A549 (cell line): ENCODE data around the gene ARHGEF38. TPM values are rescaled to one million over a fixed set of nuclear protein-coding genes. Genes with fewer than 3 reads are reported as not detected.
A peak's percentile ranks its signal among the peaks of the same experiment; 100 is the strongest.

ENCODE experiments used
- ATAC-seq, 2 experiments: fragments of 200-7000 bp in 1 of 2; fragments of >200 bp in 1 of 2; cut with Nextera tagmentation in 1 of 2; cut with Tn5 transposase in 1 of 2; 3 replicates each; pipeline versions ENCODE4 v1.8.0 to v1.9.1; 2018 to 2020; ENCODE audit warnings: mild to moderate bottlenecking in 1 of 2, moderate library complexity in 1 of 2
- CTCF ChIA-PET: fragments of 300-600 bp; sonication (Branson Sonifier 250); formaldehyde crosslinking; extraction: SDS; loops from one replicate; lab custom pipeline; 2021; ENCODE audit warnings: antibody characterized with exemption, inconsistent platforms; lab: Yijun Ruan, JAX
- POLR2A ChIA-PET: fragments of 350-600 bp; formaldehyde crosslinking; extraction: SDS; loops from one replicate; lab custom pipeline; 2021; ENCODE audit warnings: antibody characterized with exemption, inconsistent platforms; lab: Yijun Ruan, JAX
- DNase-seq, 2 experiments: peaks; one replicate each; pipeline versions ENCODE4 v3.0.0 to v3.0.0-alpha.2; 2011 to 2016; ENCODE audit warnings: low read depth in 1 of 2, low spot score in 1 of 2
- FAIRE-seq: peaks from 2 replicates; lab custom pipeline; 2011; peaks lifted over from hg19 to GRCh38; lab: Jason Lieb, UNC
- H3K27ac ChIP-seq, 2 experiments: fragments of >200 bp; sonication (Bioruptor Twin); formaldehyde crosslinking; 3 replicates each; pipeline ENCODE4 v1.5.1; 2016 to 2017
- H3K4me1 ChIP-seq: fragments of >200 bp; sonication (Bioruptor Twin); formaldehyde crosslinking; 3 replicates; pipeline ENCODE4 v1.6.1; 2016
- H3K4me2 ChIP-seq: fragments of >200 bp; sonication (Bioruptor Twin); formaldehyde crosslinking; 3 replicates; pipeline ENCODE4 v1.6.1; 2016
- H3K4me3 ChIP-seq: fragments of >200 bp; sonication (Bioruptor Twin); formaldehyde crosslinking; 3 replicates; pipeline ENCODE4 v1.5.1; 2016
- H3K9me3 ChIP-seq: fragments of >200 bp; sonication (Bioruptor Twin); formaldehyde crosslinking; 3 replicates; pipeline ENCODE4 v1.6.1; 2016
- BCL3 ChIP-seq: fragments of >200 bp; sonication (Bioruptor Twin); formaldehyde crosslinking; IDR thresholded peaks from 3 replicates; pipeline ENCODE4 v1.6.1; 2016
- CEBPB ChIP-seq, 2 experiments: fragments of >200 bp in 1 of 2; sonication (Bioruptor Twin) in 1 of 2; formaldehyde crosslinking in 1 of 2; IDR thresholded peaks; 2 replicates each; pipeline ENCODE4 v1.6.1; 2012 to 2016
- CHD2 ChIP-seq: fragments of 150-350 bp; IDR thresholded peaks from 2 replicates; pipeline ENCODE4 v1.6.1; 2014; ENCODE audit warnings: low read length; ENCODE audit not compliant: partially characterized antibody
- CTCF ChIP-seq: fragments of >200 bp; sonication (Bioruptor Twin); formaldehyde crosslinking; IDR thresholded peaks from 3 replicates; pipeline ENCODE4 v1.5.1; 2016
- EHF ChIP-seq: fragments of 250-450 bp; sonication (Bioruptor Pico); IDR thresholded peaks from 2 replicates; pipeline ENCODE4 v1.5.0; 2020; ENCODE audit warnings: mild to moderate bottlenecking
- HOXA7 ChIP-seq: fragments of 250-450 bp; sonication (Bioruptor Pico); IDR thresholded peaks from 2 replicates; pipeline ENCODE4 v1.5.0; 2020; ENCODE audit warnings: mild to moderate bottlenecking, moderate library complexity
- JUN ChIP-seq, 2 experiments: fragments of >200 bp; sonication (Bioruptor Twin); formaldehyde crosslinking; IDR thresholded peaks; 2 replicates in 1 of 2; 3 replicates in 1 of 2; pipeline ENCODE4 v1.6.1; 2016 to 2017
- KDM5A ChIP-seq: fragments of 200-600 bp; sonication (generic); IDR thresholded peaks from 2 replicates; pipeline ENCODE4 v1.6.1; 2016; ENCODE audit warnings: antibody characterized with exemption, mild to moderate bottlenecking
- MAX ChIP-seq: IDR thresholded peaks from 2 replicates; pipeline ENCODE4 v1.6.1; 2012
- MAZ ChIP-seq: fragments of 150-350 bp; IDR thresholded peaks from 2 replicates; pipeline ENCODE4 v1.6.1; 2014; ENCODE audit warnings: antibody characterized with exemption, low read depth, low read length, borderline replicate concordance
- MYC ChIP-seq: IDR thresholded peaks from 2 replicates; pipeline ENCODE4 v1.6.1; 2012; ENCODE audit warnings: mild to moderate bottlenecking, inconsistent platforms, low read length, improper control_type of control experiment, borderline replicate concordance
- PBX3 ChIP-seq: IDR thresholded peaks from 2 replicates; pipeline ENCODE4 v1.6.1; 2012
- PHF8 ChIP-seq: fragments of 200-600 bp; sonication (generic); IDR thresholded peaks from 2 replicates; pipeline ENCODE4 v1.6.1; 2016; ENCODE audit warnings: low read depth, mild to moderate bottlenecking, antibody characterized with exemption, moderate library complexity, borderline replicate concordance
- POLR2A ChIP-seq: IDR thresholded peaks from 2 replicates; pipeline ENCODE4 v1.6.1; 2012; ENCODE audit warnings: mild to moderate bottlenecking, low read length
- POLR2AphosphoS2 ChIP-seq: conservative IDR thresholded peaks from 2 replicates; pipeline ENCODE4 v1.6.1; 2012; ENCODE audit warnings: low read length, improper control_type of control experiment, inconsistent platforms
- WGBS: methylation state at CpG from one replicate; pipeline ENCODE4 v1.1.6; 2017; ENCODE audit errors: missing lambda C conversion rate; 5-methylcytosine and 5-hydroxymethylcytosine counted together
- polyA plus RNA-seq, 4 experiments: library from polyadenylated mRNA; depleted of rRNA in 3 of 4; stranded (reverse); fragments of >200 nt; fragmentation: RNase III in 1 of 4; extraction: RNeasy Plus Mini Kit Qiagen cat#74134 plus additional on column Dnase treatment in 1 of 4; gene quantifications; 2 replicates in 3 of 4; 3 replicates in 1 of 4; pipeline ENCODE4 v1.2.3, GENCODE V29; 2011 to 2017
- TF ChIP-seq, protein P1 (sequence below): fragments of 250-450 bp; sonication (Bioruptor Pico); IDR thresholded peaks from 2 replicates; pipeline ENCODE4 v1.5.0; 2020; ENCODE audit warnings: low read depth, mild to moderate bottlenecking, moderate library complexity
- TF ChIP-seq, protein P2 (sequence below): IDR thresholded peaks from 2 replicates; pipeline ENCODE4 v1.6.1; 2012; ENCODE audit warnings: low read depth, borderline replicate concordance

Gene ARHGEF38
- polyA plus RNA-seq, 2 of the 4 experiments (the other 2 are of a cell fraction), result 0.05 TPM; not detected in 1

DNA sequence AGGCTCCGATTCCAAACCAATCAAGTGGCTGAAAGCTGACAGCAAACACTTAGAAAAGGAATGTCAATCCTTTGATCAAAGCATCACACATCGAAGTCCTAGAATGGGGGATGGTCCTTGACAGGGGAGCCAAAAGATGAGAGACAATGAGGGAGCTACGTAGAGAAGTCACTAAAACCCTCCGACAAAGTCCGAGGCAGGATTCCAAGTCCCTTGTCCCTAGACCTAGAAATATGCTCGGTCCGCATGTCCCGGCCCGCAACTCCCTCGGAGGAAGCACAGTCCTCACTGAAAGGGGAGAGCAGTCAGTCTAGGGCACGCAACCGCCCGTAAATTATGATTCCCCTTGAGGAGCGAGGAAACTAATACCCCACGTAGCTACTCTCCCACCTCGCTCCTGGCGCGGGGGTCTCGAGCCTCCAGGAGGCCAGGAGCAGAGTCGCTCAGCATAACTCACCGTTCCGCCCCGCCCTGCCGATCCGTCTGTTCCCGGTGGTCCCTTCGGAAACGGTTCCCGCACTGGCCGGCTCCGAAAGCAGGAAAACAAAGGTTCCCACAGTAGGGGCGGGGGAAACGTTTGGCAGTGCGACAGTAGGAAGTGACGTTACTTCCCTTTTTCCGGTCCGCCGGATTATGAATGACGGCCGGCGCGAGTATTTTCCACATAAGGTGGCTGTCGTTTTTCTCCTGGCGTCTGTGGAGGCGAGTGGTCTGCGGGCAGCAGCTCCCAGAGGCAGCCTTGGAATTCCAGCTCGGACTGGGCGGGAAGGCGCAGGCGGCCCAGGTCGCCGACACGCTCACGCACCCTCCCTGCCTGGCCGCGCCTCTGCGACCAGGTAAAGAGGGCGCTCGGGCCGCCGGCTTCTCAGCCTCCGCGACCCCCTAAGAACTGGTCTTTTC is 156.0 kb downstream of the ARHGEF38 start, which contains the start of the genes GSTCD and INTS12:
TSS of gene GSTCD (plus strand) at position 604 of the 900 bp plus-strand sequence. CDS start 8,830 bp downstream, outside the sequence.
TSS of gene INTS12 (minus strand) at position 509 of the 900 bp plus-strand sequence. CDS start 8,684 bp downstream, outside the sequence.
- Histone ChIP-seq H3K4me1 (peaks cover 21% of the 10 kb centered on the region), H3K4me3 (peak within 1 kb of the TSS; percentile 84), H3K9me3 (no peaks in the 10 kb centered on the region), H3K27ac (peak within 1 kb of the TSS; percentile 80 to 97), H3K4me2 (peak within 1 kb of the TSS; percentile 79)
- peak; percentile 96 for ATAC-seq
- peak; percentile 63 to 92 for DNase-seq
- CTCF ChIA-PET, result interaction anchor here (0.8 kb wide), 1 partner anchor 234 kb away, joined by 3 read pairs; the partner anchor contains the start of gene PPA2
- POLR2A ChIA-PET, result no interaction called here
- TF ChIP-seq, protein P1, sequence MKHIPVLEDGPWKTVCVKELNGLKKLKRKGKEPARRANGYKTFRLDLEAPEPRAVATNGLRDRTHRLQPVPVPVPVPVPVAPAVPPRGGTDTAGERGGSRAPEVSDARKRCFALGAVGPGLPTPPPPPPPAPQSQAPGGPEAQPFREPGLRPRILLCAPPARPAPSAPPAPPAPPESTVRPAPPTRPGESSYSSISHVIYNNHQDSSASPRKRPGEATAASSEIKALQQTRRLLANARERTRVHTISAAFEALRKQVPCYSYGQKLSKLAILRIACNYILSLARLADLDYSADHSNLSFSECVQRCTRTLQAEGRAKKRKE, result no peak
- TF ChIP-seq MAX (peak; percentile 86), CTCF (no peak), JUN (IDR thresholded peaks at IDR 0.05) (peak; percentile 72 to 83; a peak in 4 of 5 replicates), KDM5A (peak; percentile 70; the same call in 1 of the 2 replicates), CEBPB (IDR thresholded peaks at IDR 0.05) (0 out of 4 replicates have a peak, but pooled peaks of 1 of the 2 experiments have one; percentile 19), POLR2A (peak; percentile 71), CHD2 (peak; percentile 42), EHF (CRISPR knock-in tag) (peak; percentile 13; the same call in 1 of the 2 replicates), PBX3 (peak; percentile 39; the same call in 1 of the 2 replicates), MYC (peak; percentile 76; the same call in 1 of the 2 replicates), PHF8 (peak; percentile 53), POLR2AphosphoS2 (no peak), MAZ (peak; percentile 90; the same call in 1 of the 2 replicates), BCL3 (peak; percentile 73)
- TF ChIP-seq, protein P2, sequence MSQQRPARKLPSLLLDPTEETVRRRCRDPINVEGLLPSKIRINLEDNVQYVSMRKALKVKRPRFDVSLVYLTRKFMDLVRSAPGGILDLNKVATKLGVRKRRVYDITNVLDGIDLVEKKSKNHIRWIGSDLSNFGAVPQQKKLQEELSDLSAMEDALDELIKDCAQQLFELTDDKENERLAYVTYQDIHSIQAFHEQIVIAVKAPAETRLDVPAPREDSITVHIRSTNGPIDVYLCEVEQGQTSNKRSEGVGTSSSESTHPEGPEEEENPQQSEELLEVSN, result no peak
- WGBS, result 0% methylated on average over 25 of the region's 63 CpGs
- FAIRE-seq, result no peak

DNA sequence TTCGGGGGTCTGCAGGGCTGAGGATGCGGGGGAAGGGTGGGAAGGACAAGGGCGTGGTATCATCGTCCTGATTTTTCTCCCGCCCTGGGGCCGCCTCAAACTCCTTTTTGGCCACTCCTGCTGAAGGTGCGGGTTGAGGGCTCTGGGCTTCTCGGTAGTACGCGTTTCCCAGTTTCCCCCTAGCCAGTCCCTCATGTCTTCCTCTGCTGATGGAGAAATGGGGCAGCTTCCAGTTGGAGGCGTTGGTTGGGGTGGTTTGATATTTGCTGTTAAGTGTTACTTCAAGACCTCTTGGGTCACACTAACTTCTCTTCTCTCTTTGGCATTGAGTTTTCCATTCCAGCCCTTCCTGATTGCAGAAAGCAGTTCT is 156.6 kb downstream of the ARHGEF38 start:
- no peak for FAIRE-seq
- Histone ChIP-seq H3K4me2 (peak overlapping the region; percentile 79), H3K4me3 (peak overlapping the region; percentile 84), H3K27ac (peak overlapping the region; percentile 80 to 97)
- ATAC-seq, result peak; percentile 72 to 80
- POLR2A ChIA-PET, result no interaction called here
- TF ChIP-seq, protein P1, result no peak
- TF ChIP-seq HOXA7 (CRISPR knock-in tag) (no peak), KDM5A (0 out of 2 replicates have a peak, but pooled peaks have one; percentile 1)
- TF ChIP-seq, protein P2, result no peak
- TF ChIP-seq, all 56 proteins: peak for 1
- Histone ChIP-seq H3K9me3 (no peaks in the 10 kb centered on the region), H3K4me1 (peaks cover 21% of the 10 kb centered on the region)
- CTCF ChIA-PET, result interaction anchor here (1.6 kb wide), 1 partner anchor 235 kb away, joined by 4 read pairs; the partner anchor contains the start of gene PPA2
- WGBS, result 0% methylated on average over 2 of the region's 11 CpGs
- DNase-seq, result peak in 1 of 2 experiments; percentile 3
